CD14-positive monocyte (primary cell): ENCODE measurements around the gene VWA7. TPM values are rescaled to one million over a fixed set of nuclear protein-coding genes. Genes with fewer than 3 reads are reported as not detected.

Experiments used
- DNase-seq, 3 donors: peaks; one replicate each; pipeline ENCODE4 v3.0.0-alpha.2; 2011 to 2022
- H2AFZ ChIP-seq: 2 replicates; pipeline ENCODE4 v1.6.0; 2012; ENCODE audit warnings: mild to moderate bottlenecking, low read depth, low read length, inconsistent platforms; ENCODE audit not compliant: insufficient read depth, poor library complexity, severe bottlenecking
- H3K27ac ChIP-seq, 2 donors: 1 replicate in 1 of 2; 2 replicates in 1 of 2; pipeline ENCODE4 v1.5.1; 2012 to 2013; ENCODE audit warnings: low read length in 2 of 2, control low read depth in 1 of 2, inconsistent platforms in 1 of 2, low read depth in 1 of 2, mild to moderate bottlenecking in 1 of 2
- H3K27me3 ChIP-seq, 2 donors: one replicate each; pipeline versions ENCODE4 v1.6.0 to v1.6.1; 2011 to 2013; ENCODE audit warnings: low read length in 2 of 2; ENCODE audit not compliant: control insufficient read depth in 2 of 2, insufficient read depth in 2 of 2
- H3K36me3 ChIP-seq, 2 donors: replicated peaks in 1 of 2; 1 replicate in 1 of 2; 2 replicates in 1 of 2; pipeline versions ENCODE4 v1.5.1 to v1.6.1; 2012 to 2013; ENCODE audit warnings: low read length in 2 of 2, control low read depth in 1 of 2, inconsistent platforms in 1 of 2, mild to moderate bottlenecking in 1 of 2; ENCODE audit not compliant: insufficient read depth in 2 of 2, control insufficient read depth in 1 of 2
- H3K4me1 ChIP-seq, 2 donors: 1 replicate in 1 of 2; 2 replicates in 1 of 2; pipeline versions ENCODE4 v1.5.1 to v1.6.1; 2012 to 2013; ENCODE audit warnings: low read length in 2 of 2, control low read depth in 1 of 2, inconsistent platforms in 1 of 2, mild to moderate bottlenecking in 1 of 2, moderate library complexity in 1 of 2; ENCODE audit not compliant: insufficient read depth in 2 of 2, control insufficient read depth in 1 of 2
- H3K4me2 ChIP-seq: replicated peaks from 2 replicates; pipeline ENCODE3; 2012; ENCODE audit warnings: low read length, moderate library complexity, mild to moderate bottlenecking; ENCODE audit not compliant: poor library complexity, severe bottlenecking; ENCODE audit errors: extremely low read depth
- H3K4me3 ChIP-seq, 3 experiments: fragments of 200-600 bp in 1 of 3; sonication (generic) in 1 of 3; replicated peaks in 1 of 3; 1 replicate in 2 of 3; 2 replicates in 1 of 3; pipeline ENCODE4 v1.5.1; 2011 to 2013; ENCODE audit warnings: low read length in 3 of 3, mild to moderate bottlenecking in 3 of 3, control low read depth in 2 of 3, low read depth in 2 of 3, inconsistent platforms in 1 of 3, moderate library complexity in 1 of 3
- H3K79me2 ChIP-seq: 2 replicates; pipeline ENCODE4 v1.6.0; 2012; ENCODE audit warnings: mild to moderate bottlenecking, control low read depth, inconsistent platforms, low read length, moderate library complexity; ENCODE audit not compliant: insufficient read depth
- H3K9ac ChIP-seq: 2 replicates; pipeline ENCODE4 v1.6.0; 2017; ENCODE audit warnings: low read length, mild to moderate bottlenecking; ENCODE audit not compliant: insufficient read depth, poor library complexity, severe bottlenecking
- H3K9me3 ChIP-seq, 2 donors: replicated peaks in 1 of 2; 1 replicate in 1 of 2; 2 replicates in 1 of 2; pipeline versions ENCODE4 v1.5.1 to v1.6.1; 2012 to 2013; ENCODE audit warnings: low read length in 2 of 2, control low read depth in 1 of 2; ENCODE audit not compliant: control insufficient read depth in 1 of 2, insufficient read depth in 1 of 2
- H4K20me1 ChIP-seq: 2 replicates; pipeline ENCODE4 v1.6.0; 2012; ENCODE audit warnings: mild to moderate bottlenecking, low read length, control low read depth, moderate library complexity; ENCODE audit not compliant: insufficient read depth
- H3K27ac Mint-ChIP-seq, 7 donors: one replicate each; pipeline ENCODE4 v1.8.0; 2020; ENCODE audit warnings: mild to moderate bottlenecking in 7 of 7, mixed read lengths in 7 of 7, moderate library complexity in 6 of 7, inconsistent platforms in 2 of 7
- H3K27me3 Mint-ChIP-seq, 3 donors: one replicate each; pipeline ENCODE4 v1.8.0; 2021 to 2022; ENCODE audit warnings: low read depth in 3 of 3, mild to moderate bottlenecking in 3 of 3, mixed read lengths in 3 of 3, moderate library complexity in 3 of 3, inconsistent platforms in 1 of 3
- H3K36me3 Mint-ChIP-seq, 2 donors: one replicate each; pipeline ENCODE4 v1.8.0; 2020; ENCODE audit warnings: mixed read lengths in 2 of 2, inconsistent platforms in 1 of 2, mild to moderate bottlenecking in 1 of 2
- H3K4me1 Mint-ChIP-seq: one replicate; pipeline ENCODE4 v1.8.0; 2020; ENCODE audit warnings: mild to moderate bottlenecking, mixed read lengths
- H3K4me3 Mint-ChIP-seq, 2 donors: one replicate each; pipeline ENCODE4 v1.8.0; 2020; ENCODE audit warnings: mild to moderate bottlenecking in 2 of 2, mixed read lengths in 2 of 2, moderate library complexity in 1 of 2
- H3K9me3 Mint-ChIP-seq, 7 donors: one replicate each; pipeline ENCODE4 v1.8.0; 2020 to 2022; ENCODE audit warnings: mixed read lengths in 7 of 7, mild to moderate bottlenecking in 6 of 7, moderate library complexity in 6 of 7, inconsistent platforms in 2 of 7
- CTCF ChIP-seq: fragments of 200-600 bp; IDR thresholded peaks from one replicate; pipeline ENCODE4 v1.8.0; 2022; ENCODE audit warnings: antibody characterized with exemption, mild to moderate bottlenecking
- WGBS: methylation state at CpG from one replicate; pipeline ENCODE4 v1.1.5; 2013; ENCODE audit warnings: missing lambda C conversion rate; ENCODE audit not compliant: insufficient coverage; 5-methylcytosine and 5-hydroxymethylcytosine counted together
- intact Hi-C, 2 donors: fragments of 100-400 bp; cut with micrococcal nuclease; formaldehyde crosslinking; loops; one replicate each; pipeline versions ENCODE4 v1.15.0 to v1.15.1; 2023
- polyA plus RNA-seq, 3 donors: library from polyadenylated mRNA; depleted of rRNA in 1 of 3; unstranded in 2 of 3; stranded (reverse) in 1 of 3; fragments of 300-500 nt in 2 of 3; fragments of >200 nt in 1 of 3; fragmentation: Illumina TruSeq in 2 of 3; gene quantifications; 1 replicate in 2 of 3; 2 replicates in 1 of 3; pipeline ENCODE4 v1.2.3, GENCODE V29; 2012 to 2021

VWA7 gene
- polyA plus RNA-seq, 3 donors, result 0.57 TPM; not detected in 2

- WGBS, result 19% methylated on average over 14 of the region's 36 CpGs
- peak within 1 kb of the TSS; percentile 96 for H3K4me3 Mint-ChIP-seq
- H3K4me2 ChIP-seq, result peak within 1 kb of the TSS; percentile 92
- H3K79me2 ChIP-seq, result peaks cover 53% of the 10 kb centered on the region
- H3K27ac Mint-ChIP-seq, result peak within 1 kb of the TSS; percentile 96 to 99 (median 98)
- peaks cover 63 to 65% of the 10 kb centered on the region in 2 donors for H3K36me3 Mint-ChIP-seq
- H3K4me1 Mint-ChIP-seq, result peaks cover 70% of the 10 kb centered on the region
- H4K20me1 ChIP-seq, result peaks cover 38% of the 10 kb centered on the region
- peaks cover 1 to 6% (median 4%) of the 10 kb centered on the region in 3 donors for H3K27me3 Mint-ChIP-seq
- intact Hi-C loops, result loop anchor here (1.0 to 10.0 kb wide), 3 partner anchors 7 to 106 kb away; partner anchors contain the start of gene CLIC1 (in 1 of the 2)
- peaks cover 0 to 4% (median 0%) of the 10 kb centered on the region in 7 donors for H3K9me3 Mint-ChIP-seq
- H3K27ac ChIP-seq, result peak within 1 kb of the TSS; percentile 94 to 96
- no peak within 1 kb of the TSS for H2AFZ ChIP-seq
- H3K9me3 ChIP-seq, result no peaks in the 10 kb centered on the region
- H3K36me3 ChIP-seq, result peaks cover 36% of the 10 kb centered on the region in 2 donors
- H3K4me3 ChIP-seq, result peak within 1 kb of the TSS; percentile 68 to 87 (median 81)
- H3K4me1 ChIP-seq, result peaks cover 70 to 84% of the 10 kb centered on the region in 2 donors
- TF ChIP-seq CTCF, result no peak
- H3K27me3 ChIP-seq, result no peaks in the 10 kb centered on the region
- no peak for DNase-seq
- peak within 1 kb of the TSS; percentile 71 for H3K9ac ChIP-seq
Measured at GRCh38 chr6:31728767-31729514, 48.2 kb downstream of the VWA7 start, which contains the start of gene DDAH2. TSS of gene DDAH2 (minus strand) at chr6:31729299. CDS start at chr6:31729161, 138 bp downstream.

GRCh38 chr6:31727717-31728671 is 49.1 kb downstream of the VWA7 start:
- Histone ChIP-seq H3K79me2 (peaks cover 44% of the 10 kb centered on the region), H3K9me3 (no peaks in the 10 kb centered on the region), H3K27me3 (no peaks in the 10 kb centered on the region), H3K36me3 (peaks cover 26 to 27% of the 10 kb centered on the region in 2 donors), H3K4me1 (peaks cover 61 to 75% of the 10 kb centered on the region in 2 donors), H3K27ac (peak overlapping the region; percentile 94 to 96), H3K9ac (peak overlapping the region; percentile 71), H4K20me1 (peaks cover 29% of the 10 kb centered on the region), H3K4me2 (peak overlapping the region; percentile 92), H3K4me3 (peak overlapping the region in 2 of 3 experiments; percentile 81 to 87), H2AFZ (no peak overlapping the region)
- intact Hi-C loops, result loop anchor here (1.0 to 10.0 kb wide), 5 partner anchors 8 to 107 kb away; partner anchors contain the start of genes ABHD16A (in 1 of the 2), CLIC1 (in 1 of the 2) and LY6G5C (in 1 of the 2)
- Mint-ChIP-seq H3K4me1 (peaks cover 67% of the 10 kb centered on the region), H3K27ac (peak overlapping the region; percentile 96 to 99 (median 98)), H3K27me3 (peaks cover 4 to 11% (median 10%) of the 10 kb centered on the region in 3 donors), H3K9me3 (peaks cover 0 to 4% (median 0%) of the 10 kb centered on the region in 7 donors), H3K4me3 (peak overlapping the region; percentile 96), H3K36me3 (peaks cover 53 to 55% of the 10 kb centered on the region in 2 donors)
- peak in 2 of 3 donors; percentile 81 to 84 for DNase-seq
- 79% methylated on average over 13 of the region's 41 CpGs for WGBS
- TF ChIP-seq CTCF, result no peak
